Lower lobe of right lung (tissue), 2 donors: ENCODE data around the gene ZNF593OS. TPM values are rescaled to one million over a fixed set of nuclear protein-coding genes. Genes with fewer than 3 reads are reported as not detected.

Experiments
- ATAC-seq, 2 donors: fragments of 200-7000 bp; cut with Tn5 transposase; one replicate each; pipeline ENCODE4 v1.9.1; 2020 to 2022; ENCODE audit warnings: mild to moderate bottlenecking in 2 of 2, moderate library complexity in 2 of 2
- DNase-seq: peaks from one replicate; pipeline ENCODE4 v3.0.0-alpha.2; 2020
- H3K27ac ChIP-seq: fragments of 200-600 bp; one replicate; pipeline ENCODE4 v1.8.0; 2022
- H3K27me3 ChIP-seq: fragments of 200-600 bp; one replicate; pipeline ENCODE4 v1.8.0; 2022; ENCODE audit warnings: low read depth
- H3K36me3 ChIP-seq: fragments of 200-600 bp; one replicate; pipeline ENCODE4 v1.8.0; 2022; ENCODE audit warnings: mild to moderate bottlenecking
- H3K4me1 ChIP-seq: fragments of 200-600 bp; one replicate; pipeline ENCODE4 v1.8.0; 2022
- H3K4me3 ChIP-seq: fragments of 200-600 bp; one replicate; pipeline ENCODE4 v1.8.0; 2022; ENCODE audit warnings: mild to moderate bottlenecking
- H3K9me3 ChIP-seq: fragments of 200-600 bp; one replicate; pipeline ENCODE4 v1.8.0; 2022
- CTCF ChIP-seq: fragments of 200-600 bp; IDR thresholded peaks from one replicate; pipeline ENCODE4 v1.8.0; 2022; ENCODE audit warnings: antibody characterized with exemption, mild to moderate bottlenecking
- intact Hi-C: fragments of 100-400 bp; cut with DNase I; formaldehyde crosslinking; loops from one replicate; pipeline ENCODE4 v1.11.0; 2022
- total RNA-seq: library from RNA; stranded (reverse); fragmentation: NEBNext Ultra II Directional; extraction: Animal tissue kit (Norgen Biotek cat#: 25700); gene quantifications from one replicate; pipeline ENCODE4 v1.2.1, GENCODE V29; 2021
- donor health status: DM: no; HTN: yes; CAD: no; lungs with severe emphysema.

The ZNF593OS gene
- total RNA-seq, 1 donor from 2014 or later, result not detected

- Histone ChIP-seq H3K36me3 (no peaks in the 10 kb centered on the region), H3K4me3 (no peak overlapping the region), H3K9me3 (no peaks in the 10 kb centered on the region), H3K27ac (no peak overlapping the region), H3K27me3 (no peaks in the 10 kb centered on the region), H3K4me1 (no peaks in the 10 kb centered on the region)
- no peak for TF ChIP-seq CTCF
- intact Hi-C loops, result no loop called here
- DNase-seq, result no peak
- ATAC-seq, result no peak
These were observed 18.2 kb upstream of the ZNF593OS start for GRCh38 chr1:26189751-26190275.

GRCh38 chr1:26189331-26189730 is 17.7 kb upstream of the ZNF593OS start:
- no peak for TF ChIP-seq CTCF
- Histone ChIP-seq H3K36me3 (no peaks in the 10 kb centered on the region), H3K4me1 (no peaks in the 10 kb centered on the region), H3K9me3 (no peaks in the 10 kb centered on the region), H3K4me3 (no peak overlapping the region), H3K27ac (no peak overlapping the region), H3K27me3 (no peaks in the 10 kb centered on the region)
- DNase-seq (no peak), ATAC-seq (no peak)
- intact Hi-C loops, result no loop called here

GRCh38 chr1:26188477-26188876 is 16.8 kb upstream of the ZNF593OS start:
- Histone ChIP-seq H3K9me3 (no peaks in the 10 kb centered on the region), H3K4me3 (no peak overlapping the region), H3K27ac (no peak overlapping the region), H3K4me1 (no peaks in the 10 kb centered on the region), H3K36me3 (no peaks in the 10 kb centered on the region), H3K27me3 (no peaks in the 10 kb centered on the region)
- no peak for ATAC-seq
- DNase-seq, result no peak
- no peak for TF ChIP-seq CTCF
- intact Hi-C loops, result no loop called here

GRCh38 chr1:26187882-26188281 is 16.2 kb upstream of the ZNF593OS start:
- H3K27me3 ChIP-seq, result no peaks in the 10 kb centered on the region
- ATAC-seq, result no peak
- DNase-seq, result no peak
- no peak overlapping the region for H3K27ac ChIP-seq
- TF ChIP-seq CTCF, result no peak
- no peaks in the 10 kb centered on the region for H3K4me1 ChIP-seq
- intact Hi-C loops, result no loop called here
- H3K36me3 ChIP-seq, result no peaks in the 10 kb centered on the region
- H3K4me3 ChIP-seq, result no peak overlapping the region
- H3K9me3 ChIP-seq, result no peaks in the 10 kb centered on the region

- Histone ChIP-seq H3K9me3 (no peaks in the 10 kb centered on the region), H3K4me1 (no peaks in the 10 kb centered on the region), H3K27me3 (no peaks in the 10 kb centered on the region), H3K36me3 (peaks cover 9% of the 10 kb centered on the region), H3K27ac (no peak overlapping the region), H3K4me3 (no peak overlapping the region)
- DNase-seq (no peak), ATAC-seq (no peak)
- TF ChIP-seq CTCF, result no peak
- intact Hi-C loops, result no loop called here
These were observed 13.3 kb upstream of the ZNF593OS start for GRCh38 chr1:26184883-26185282.

GRCh38 chr1:26184086-26184485 is 12.5 kb upstream of the ZNF593OS start:
- no peak for TF ChIP-seq CTCF
- intact Hi-C loops, result no loop called here
- H3K36me3 ChIP-seq, result peaks cover 9% of the 10 kb centered on the region

More at GRCh38 chr1:26184086-26184485, 12.5 kb upstream of the ZNF593OS start:
- Histone ChIP-seq H3K27me3 (no peaks in the 10 kb centered on the region), H3K4me3 (no peak overlapping the region), H3K27ac (no peak overlapping the region), H3K4me1 (no peaks in the 10 kb centered on the region), H3K9me3 (no peaks in the 10 kb centered on the region)
- DNase-seq (no peak), ATAC-seq (no peak)
